ENCODE data around the gene ZNF598. TPM values are rescaled to one million over a fixed set of nuclear protein-coding genes. Genes with fewer than 3 reads are reported as not detected.

Gene ZNF598
- total RNA-seq, 2 experiments from 2014 or later, result 39.7 to 43.6 TPM

GRCh38 chr16:2042986-2043666 lies 33.5 kb upstream of the ZNF598 start:
- Mint-ChIP-seq H3K4me1 (ENCODE audit: low read depth) (peaks cover 12% of the 10 kb centered on the region), H3K4me3 (no peak overlapping the region), H3K36me3 (ENCODE audit: low read depth) (peaks cover 2% of the 10 kb centered on the region), H3K9me3 (no peaks in the 10 kb centered on the region), H3K27ac (no peak overlapping the region), H3K27me3 (no peaks in the 10 kb centered on the region)
- ATAC-seq (ENCODE audit: poor library complexity) (no peak), DNase-seq (no peak)
- POLR2A ChIA-PET, result no interaction called here
- H3K4me3 ChIP-seq (ENCODE audit: low read length), result no peak overlapping the region
- peaks cover 20% of the 10 kb centered on the region for H3K4me1 ChIP-seq (ENCODE audit: insufficient read depth, low read length)
- intact Hi-C loops (cut with DNase I, micrococcal nuclease), result loop anchor here in 1 of 2 experiments (10.0 kb wide), 1 partner anchor 568 kb away; the partner anchor contains the start of gene CLCN7
- H3K27ac ChIP-seq (ENCODE audit: low read depth in 1 of 2, low read length in 2 of 2), result no peak overlapping the region
- H3K9me3 ChIP-seq (ENCODE audit: control insufficient read depth in 1 of 2, insufficient read depth in 1 of 2, low read length in 2 of 2), result no peaks in the 10 kb centered on the region
- TF ChIP-seq, protein P1, sequence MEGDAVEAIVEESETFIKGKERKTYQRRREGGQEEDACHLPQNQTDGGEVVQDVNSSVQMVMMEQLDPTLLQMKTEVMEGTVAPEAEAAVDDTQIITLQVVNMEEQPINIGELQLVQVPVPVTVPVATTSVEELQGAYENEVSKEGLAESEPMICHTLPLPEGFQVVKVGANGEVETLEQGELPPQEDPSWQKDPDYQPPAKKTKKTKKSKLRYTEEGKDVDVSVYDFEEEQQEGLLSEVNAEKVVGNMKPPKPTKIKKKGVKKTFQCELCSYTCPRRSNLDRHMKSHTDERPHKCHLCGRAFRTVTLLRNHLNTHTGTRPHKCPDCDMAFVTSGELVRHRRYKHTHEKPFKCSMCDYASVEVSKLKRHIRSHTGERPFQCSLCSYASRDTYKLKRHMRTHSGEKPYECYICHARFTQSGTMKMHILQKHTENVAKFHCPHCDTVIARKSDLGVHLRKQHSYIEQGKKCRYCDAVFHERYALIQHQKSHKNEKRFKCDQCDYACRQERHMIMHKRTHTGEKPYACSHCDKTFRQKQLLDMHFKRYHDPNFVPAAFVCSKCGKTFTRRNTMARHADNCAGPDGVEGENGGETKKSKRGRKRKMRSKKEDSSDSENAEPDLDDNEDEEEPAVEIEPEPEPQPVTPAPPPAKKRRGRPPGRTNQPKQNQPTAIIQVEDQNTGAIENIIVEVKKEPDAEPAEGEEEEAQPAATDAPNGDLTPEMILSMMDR (IDR thresholded peaks at IDR 0.05), result no peak
- H3K27me3 ChIP-seq (ENCODE audit: control insufficient read depth in 1 of 2, insufficient read depth in 2 of 2, low read length in 2 of 2), result no peaks in the 10 kb centered on the region
- CTCF ChIA-PET, result no interaction called here
- peaks cover 4% of the 10 kb centered on the region for H3K36me3 ChIP-seq (ENCODE audit: insufficient read depth, low read length)

DNA sequence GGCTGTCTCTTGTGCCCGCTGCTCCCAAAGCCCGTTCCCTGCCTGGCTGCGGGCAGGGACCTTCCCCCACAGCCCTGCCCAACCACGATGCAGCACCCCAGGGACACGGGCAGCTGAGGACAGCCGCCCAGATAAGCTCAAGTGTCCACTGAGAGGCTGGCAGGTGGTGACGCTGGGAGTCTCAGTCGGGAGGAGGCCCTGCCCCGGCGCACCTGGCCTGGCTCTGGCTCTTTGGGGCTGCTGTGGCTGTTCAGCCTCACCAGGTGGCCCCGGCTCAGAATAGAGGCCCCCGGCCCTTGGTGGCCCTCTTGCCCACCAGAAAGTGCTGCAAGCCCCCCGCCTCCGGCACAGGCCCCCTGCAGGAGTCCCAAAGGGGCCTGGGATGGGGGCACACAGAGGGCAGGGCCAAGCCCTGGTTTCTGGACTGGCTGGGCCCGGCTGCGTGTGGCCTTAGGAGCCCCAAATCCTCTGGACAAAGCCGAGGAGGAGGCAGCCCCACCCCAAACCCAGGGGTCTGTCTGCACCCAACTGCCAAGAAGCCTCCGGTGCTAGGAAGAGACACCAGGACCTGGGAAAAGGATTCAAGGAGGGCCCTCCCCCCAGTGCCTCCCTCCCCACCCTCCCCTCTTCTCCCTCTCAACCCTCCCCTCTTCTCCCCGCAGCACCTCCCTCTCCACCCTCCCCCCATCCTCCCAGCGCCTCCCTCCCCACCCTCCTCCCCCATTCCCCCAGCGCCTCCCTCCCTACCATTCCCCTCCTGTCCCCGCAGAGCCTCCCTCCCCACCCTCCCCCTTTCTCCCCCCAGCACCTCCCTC lies 32.8 kb upstream of the ZNF598 start:
- Mint-ChIP-seq H3K4me3 (no peak overlapping the region), H3K36me3 (ENCODE audit: low read depth) (no peaks in the 10 kb centered on the region), H3K27ac (no peak overlapping the region), H3K9me3 (no peaks in the 10 kb centered on the region), H3K4me1 (ENCODE audit: low read depth) (peaks cover 12% of the 10 kb centered on the region), H3K27me3 (no peaks in the 10 kb centered on the region)
- Histone ChIP-seq H3K4me3 (ENCODE audit: low read length) (no peak overlapping the region), H3K36me3 (ENCODE audit: insufficient read depth, low read length) (peaks cover 4% of the 10 kb centered on the region), H3K27ac (ENCODE audit: low read depth in 1 of 2, low read length in 2 of 2) (no peak overlapping the region), H3K27me3 (ENCODE audit: control insufficient read depth in 1 of 2, insufficient read depth in 2 of 2, low read length in 2 of 2) (no peaks in the 10 kb centered on the region), H3K9me3 (ENCODE audit: control insufficient read depth in 1 of 2, insufficient read depth in 1 of 2, low read length in 2 of 2) (no peaks in the 10 kb centered on the region), H3K4me1 (ENCODE audit: insufficient read depth, low read length) (peaks cover 17% of the 10 kb centered on the region)
- ATAC-seq (ENCODE audit: poor library complexity) (no peak), DNase-seq (no peak)
- ChIA-PET POLR2A (no interaction called here), CTCF (no interaction called here)
- intact Hi-C loops (cut with DNase I, micrococcal nuclease), result loop anchor here in 1 of 2 experiments (10.0 kb wide), 1 partner anchor 568 kb away; the partner anchor contains the start of gene CLCN7
- TF ChIP-seq, protein P1 (IDR thresholded peaks at IDR 0.05), result no peak

- intact Hi-C loops (cut with DNase I, micrococcal nuclease), result loop anchor here in 1 of 2 experiments (10.0 kb wide), 1 partner anchor 566 kb away; the partner anchor contains the start of gene CLCN7
- Histone ChIP-seq H3K36me3 (ENCODE audit: insufficient read depth, low read length) (peaks cover 4% of the 10 kb centered on the region), H3K4me1 (ENCODE audit: insufficient read depth, low read length) (peaks cover 5% of the 10 kb centered on the region), H3K27ac (ENCODE audit: low read depth in 1 of 2, low read length in 2 of 2) (no peak overlapping the region), H3K4me3 (ENCODE audit: low read length) (no peak overlapping the region), H3K9me3 (ENCODE audit: control insufficient read depth in 1 of 2, insufficient read depth in 1 of 2, low read length in 2 of 2) (no peaks in the 10 kb centered on the region), H3K27me3 (ENCODE audit: control insufficient read depth in 1 of 2, insufficient read depth in 2 of 2, low read length in 2 of 2) (no peaks in the 10 kb centered on the region)
- DNase-seq (no peak), ATAC-seq (ENCODE audit: poor library complexity) (no peak)
- TF ChIP-seq, protein P1 (IDR thresholded peaks at IDR 0.05), result no peak
- Mint-ChIP-seq H3K36me3 (ENCODE audit: low read depth) (no peaks in the 10 kb centered on the region), H3K27ac (no peak overlapping the region), H3K4me1 (ENCODE audit: low read depth) (no peaks in the 10 kb centered on the region), H3K27me3 (no peaks in the 10 kb centered on the region), H3K4me3 (no peak overlapping the region), H3K9me3 (no peaks in the 10 kb centered on the region)
- CTCF ChIA-PET, result interaction anchor here (1.0 kb wide), 1 partner anchor 100 kb away, joined by 3 read pairs; no protein-coding TSS in a partner anchor
- POLR2A ChIA-PET, result no interaction called here
Observed at GRCh38 chr16:2040787-2041522, 31.3 kb upstream of the ZNF598 start.

All from CD4-positive, alpha-beta T cell (primary cell).